H9 (cell line): ENCODE data around the gene ZIM2. TPM values are rescaled to one million over a fixed set of nuclear protein-coding genes. Genes with fewer than 3 reads are reported as not detected.

Experiments
- DNase-seq: peaks from one replicate; pipeline ENCODE4 v3.0.0-alpha.2; 2017
- H2AFZ ChIP-seq: one replicate; pipeline ENCODE4 v1.6.1; 2013; ENCODE audit warnings: mild to moderate bottlenecking, low read length, control low read depth, moderate library complexity
- H2AK5ac ChIP-seq: 2 replicates; pipeline ENCODE4 v1.6.1; 2013; ENCODE audit warnings: low read length, control low read depth, mixed read lengths; ENCODE audit not compliant: insufficient read length
- H2BK120ac ChIP-seq: one replicate; pipeline ENCODE4 v1.6.1; 2013; ENCODE audit warnings: low read depth, mild to moderate bottlenecking, low read length, control low read depth, inconsistent platforms; ENCODE audit not compliant: poor library complexity, severe bottlenecking
- H2BK12ac ChIP-seq: 2 replicates; pipeline ENCODE4 v1.6.1; 2013; ENCODE audit warnings: low read length, control low read depth, mixed read lengths, low read depth; ENCODE audit not compliant: insufficient read length
- H2BK15ac ChIP-seq: 2 replicates; pipeline ENCODE4 v1.6.1; 2013; ENCODE audit warnings: low read depth, low read length, control low read depth
- H2BK20ac ChIP-seq: one replicate; pipeline ENCODE4 v1.6.1; 2013; ENCODE audit warnings: low read depth, mild to moderate bottlenecking, low read length, control low read depth, inconsistent platforms; ENCODE audit not compliant: poor library complexity, severe bottlenecking
- H2BK5ac ChIP-seq: 2 replicates; pipeline ENCODE4 v1.6.1; 2013; ENCODE audit warnings: low read length, control low read depth, mixed read lengths; ENCODE audit not compliant: insufficient read length
- H3K14ac ChIP-seq: 2 replicates; pipeline ENCODE4 v1.6.1; 2013; ENCODE audit warnings: low read length, control low read depth; ENCODE audit not compliant: insufficient read depth
- H3K18ac ChIP-seq: 2 replicates; pipeline ENCODE4 v1.6.1; 2013; ENCODE audit warnings: low read depth, mild to moderate bottlenecking, mixed read lengths, low read length, control low read depth; ENCODE audit not compliant: insufficient read length
- H3K23ac ChIP-seq: 2 replicates; pipeline ENCODE4 v1.6.1; 2013; ENCODE audit warnings: low read length, control low read depth, mixed read lengths, low read depth; ENCODE audit not compliant: insufficient read length
- H3K23me2 ChIP-seq: 2 replicates; pipeline ENCODE4 v1.6.1; 2013; ENCODE audit warnings: low read depth, mild to moderate bottlenecking, mixed read lengths, low read length, control low read depth; ENCODE audit not compliant: insufficient read length, poor library complexity, severe bottlenecking
- H3K27ac ChIP-seq: 2 replicates; pipeline ENCODE4 v1.5.1; 2013; ENCODE audit warnings: low read length, control low read depth, mixed read lengths, low read depth; ENCODE audit not compliant: insufficient read length
- H3K27me3 ChIP-seq: 2 replicates; pipeline ENCODE4 v1.6.1; 2013; ENCODE audit warnings: low read length, control low read depth, inconsistent platforms; ENCODE audit not compliant: insufficient read depth
- H3K4ac ChIP-seq: 2 replicates; pipeline ENCODE4 v1.6.1; 2013; ENCODE audit warnings: low read depth, mild to moderate bottlenecking, control low read depth, inconsistent platforms, low read length, moderate library complexity
- H3K4me1 ChIP-seq: 2 replicates; pipeline ENCODE4 v1.6.1; 2013; ENCODE audit warnings: low read length, control low read depth, inconsistent platforms; ENCODE audit not compliant: insufficient read depth
- H3K4me2 ChIP-seq: 2 replicates; pipeline ENCODE4 v1.6.1; 2013; ENCODE audit warnings: low read length, control low read depth, mixed read lengths; ENCODE audit not compliant: insufficient read length, insufficient read depth
- H3K56ac ChIP-seq: 2 replicates; pipeline ENCODE4 v1.6.1; 2013; ENCODE audit warnings: low read depth, mild to moderate bottlenecking, mixed read lengths, low read length, control low read depth; ENCODE audit not compliant: insufficient read length
- H3K79me1 ChIP-seq: 2 replicates; pipeline ENCODE4 v1.6.1; 2013; ENCODE audit warnings: low read depth, mild to moderate bottlenecking, moderate library complexity, low read length, control low read depth, inconsistent platforms; ENCODE audit not compliant: insufficient read depth, poor library complexity, severe bottlenecking
- H3K79me2 ChIP-seq: 2 replicates; pipeline ENCODE4 v1.6.1; 2013; ENCODE audit warnings: low read length, control low read depth, inconsistent platforms; ENCODE audit not compliant: insufficient read depth
- H3K9ac ChIP-seq: 2 replicates; pipeline ENCODE4 v1.6.1; 2013; ENCODE audit warnings: low read length, control low read depth, mixed read lengths; ENCODE audit not compliant: insufficient read length; ENCODE audit errors: extremely low read depth
- H3K9me3 ChIP-seq: one replicate; pipeline ENCODE4 v1.6.1; 2013; ENCODE audit warnings: low read depth, low read length, inconsistent platforms; ENCODE audit not compliant: control insufficient read depth
- H3T11ph ChIP-seq: one replicate; pipeline ENCODE4 v1.6.1; 2013; ENCODE audit warnings: mild to moderate bottlenecking, low read length, control low read depth, inconsistent platforms
- H4K20me1 ChIP-seq: one replicate; pipeline ENCODE4 v1.6.1; 2013; ENCODE audit not compliant: control insufficient read depth, insufficient read length, insufficient read depth
- H4K5ac ChIP-seq: 2 replicates; pipeline ENCODE4 v1.6.1; 2013; ENCODE audit warnings: low read depth, mild to moderate bottlenecking, mixed read lengths, low read length, control low read depth; ENCODE audit not compliant: insufficient read length
- H4K8ac ChIP-seq: replicated peaks from 2 replicates; pipeline ENCODE4 v1.6.1; 2013; ENCODE audit warnings: low read length, control low read depth, mixed read lengths, low read depth; ENCODE audit not compliant: insufficient read length
- H4K91ac ChIP-seq: 2 replicates; pipeline ENCODE4 v1.6.1; 2013; ENCODE audit warnings: low read depth, mild to moderate bottlenecking, moderate library complexity, mixed read lengths, low read length, control low read depth; ENCODE audit not compliant: insufficient read length
- H3K27ac Mint-ChIP-seq, 3 experiments: 2 replicates in 2 of 3; 3 replicates in 1 of 3; pipeline ENCODE4 v1.8.0; 2020 to 2021; ENCODE audit warnings: mixed read lengths in 3 of 3, mild to moderate bottlenecking in 1 of 3, moderate library complexity in 1 of 3
- H3K27me3 Mint-ChIP-seq: 2 replicates; pipeline ENCODE4 v1.8.0; 2021; ENCODE audit warnings: low read depth, mild to moderate bottlenecking, moderate library complexity, mixed read lengths
- H3K36me3 Mint-ChIP-seq, 3 experiments: 2 replicates in 2 of 3; 3 replicates in 1 of 3; pipeline ENCODE4 v1.8.0; 2020 to 2021; ENCODE audit warnings: low read depth in 3 of 3, mixed read lengths in 3 of 3; ENCODE audit not compliant: insufficient read depth in 1 of 3
- H3K4me1 Mint-ChIP-seq, 2 experiments: 2 replicates each; pipeline ENCODE4 v1.8.0; 2020; ENCODE audit warnings: mixed read lengths in 2 of 2
- H3K4me3 Mint-ChIP-seq, 2 experiments: 2 replicates in 1 of 2; 3 replicates in 1 of 2; pipeline ENCODE4 v1.8.0; 2020 to 2021; ENCODE audit warnings: mild to moderate bottlenecking in 2 of 2, mixed read lengths in 2 of 2, moderate library complexity in 1 of 2
- H3K9me3 Mint-ChIP-seq, 2 experiments: 2 replicates in 1 of 2; 3 replicates in 1 of 2; pipeline ENCODE4 v1.8.0; 2020; ENCODE audit warnings: mild to moderate bottlenecking in 2 of 2, mixed read lengths in 2 of 2, moderate library complexity in 1 of 2
- WGBS: extraction: QIAGEN DNeasy Blood & Tissue Kit; methylation state at CpG from one replicate; pipeline ENCODE4 v1.1.7; 2013; ENCODE audit warnings: missing lambda C conversion rate, low lambda C conversion rate, mixed read lengths; ENCODE audit not compliant: insufficient read length; ENCODE audit errors: extremely low coverage; 5-methylcytosine and 5-hydroxymethylcytosine counted together
- total RNA-seq: library from RNA; stranded (reverse); gene quantifications from 2 replicates; pipeline ENCODE4 v1.2.1, GENCODE V29; 2021
- TF ChIP-seq, protein P1 (sequence below): fragments of 200-600 bp; sonication (generic); conservative IDR thresholded peaks from 3 replicates; pipeline ENCODE4 v1.8.0; 2021; ENCODE audit warnings: antibody characterized with exemption, mild to moderate bottlenecking

The ZIM2 gene
- total RNA-seq, 1 experiment from 2014 or later, result not detected

DNA sequence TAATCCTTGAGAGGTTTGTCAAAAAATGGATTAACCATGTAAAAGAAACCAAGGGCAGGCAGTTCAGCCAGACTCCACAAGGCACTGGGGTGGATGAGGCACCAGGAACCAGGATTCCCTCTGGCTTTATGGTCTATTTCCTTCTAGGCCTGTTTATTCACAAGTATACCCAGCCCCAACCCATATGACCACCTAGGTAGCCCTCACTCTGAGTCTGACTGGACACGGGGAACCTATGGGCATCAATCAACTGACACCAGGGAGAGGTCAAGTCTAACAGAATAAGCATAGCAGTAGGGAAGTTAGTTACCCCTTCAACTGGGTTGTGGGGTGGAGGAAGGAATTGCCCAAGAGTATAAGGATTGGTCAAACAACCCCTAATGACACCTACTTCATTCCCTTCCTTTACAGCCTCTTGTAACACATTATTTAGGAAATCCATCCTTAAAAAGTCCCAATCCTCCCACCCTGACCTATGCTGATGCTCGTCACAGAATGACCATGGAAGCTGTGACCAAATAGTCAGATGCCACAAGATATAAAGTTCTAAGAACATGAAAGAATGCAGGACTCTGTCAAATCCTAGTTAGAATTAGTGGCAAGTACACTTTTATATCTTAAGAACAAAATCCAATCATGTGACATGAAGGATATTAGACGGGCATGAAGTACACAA lies 31.7 kb downstream of the ZIM2 start:
- H3K4me3 Mint-ChIP-seq, result no peak overlapping the region
- DNase-seq, result no peak
- Histone ChIP-seq H4K20me1 (no peaks in the 10 kb centered on the region), H3K4ac (no peak overlapping the region), H2BK15ac (no peak overlapping the region), H2BK120ac (no peak overlapping the region), H2BK20ac (no peak overlapping the region), H4K8ac (no peak overlapping the region), H3K27me3 (no peaks in the 10 kb centered on the region), H3K18ac (no peak overlapping the region), H3K4me1 (no peaks in the 10 kb centered on the region), H2BK5ac (no peak overlapping the region), H3K79me1 (no peaks in the 10 kb centered on the region), H3K79me2 (no peaks in the 10 kb centered on the region), H2AK5ac (no peak overlapping the region), H3K4me2 (no peak overlapping the region), H3T11ph (no peak overlapping the region), H3K14ac (no peak overlapping the region), H4K5ac (no peak overlapping the region), H3K27ac (no peak overlapping the region), H2AFZ (no peak overlapping the region), H3K9ac (no peak overlapping the region), H3K56ac (no peak overlapping the region), H2BK12ac (no peak overlapping the region), H3K9me3 (peaks cover 87% of the 10 kb centered on the region), H3K23me2 (no peaks in the 10 kb centered on the region), H4K91ac (no peak overlapping the region), H3K23ac (no peak overlapping the region)
- no peaks in the 10 kb centered on the region for H3K4me1 Mint-ChIP-seq
- H3K27me3 Mint-ChIP-seq, result no peaks in the 10 kb centered on the region; the same call in none of the 2 replicates
- TF ChIP-seq, protein P1, sequence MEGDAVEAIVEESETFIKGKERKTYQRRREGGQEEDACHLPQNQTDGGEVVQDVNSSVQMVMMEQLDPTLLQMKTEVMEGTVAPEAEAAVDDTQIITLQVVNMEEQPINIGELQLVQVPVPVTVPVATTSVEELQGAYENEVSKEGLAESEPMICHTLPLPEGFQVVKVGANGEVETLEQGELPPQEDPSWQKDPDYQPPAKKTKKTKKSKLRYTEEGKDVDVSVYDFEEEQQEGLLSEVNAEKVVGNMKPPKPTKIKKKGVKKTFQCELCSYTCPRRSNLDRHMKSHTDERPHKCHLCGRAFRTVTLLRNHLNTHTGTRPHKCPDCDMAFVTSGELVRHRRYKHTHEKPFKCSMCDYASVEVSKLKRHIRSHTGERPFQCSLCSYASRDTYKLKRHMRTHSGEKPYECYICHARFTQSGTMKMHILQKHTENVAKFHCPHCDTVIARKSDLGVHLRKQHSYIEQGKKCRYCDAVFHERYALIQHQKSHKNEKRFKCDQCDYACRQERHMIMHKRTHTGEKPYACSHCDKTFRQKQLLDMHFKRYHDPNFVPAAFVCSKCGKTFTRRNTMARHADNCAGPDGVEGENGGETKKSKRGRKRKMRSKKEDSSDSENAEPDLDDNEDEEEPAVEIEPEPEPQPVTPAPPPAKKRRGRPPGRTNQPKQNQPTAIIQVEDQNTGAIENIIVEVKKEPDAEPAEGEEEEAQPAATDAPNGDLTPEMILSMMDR, result no peak
- WGBS, result no CpG with 5 or more reads among the region's 3 CpGs
- no peak overlapping the region for H3K27ac Mint-ChIP-seq
- peaks cover 3 to 28% (median 3%) of the 10 kb centered on the region in 3 experiments; a peak in 5 of 7 replicates for H3K36me3 Mint-ChIP-seq
- peaks cover 96 to 99% of the 10 kb centered on the region in 2 experiments for H3K9me3 Mint-ChIP-seq
